ENCODE data around the gene ZNF502. TPM values are rescaled to one million over a fixed set of nuclear protein-coding genes. Genes with fewer than 3 reads are reported as not detected.
A peak's percentile ranks its signal among the peaks of the same experiment; 100 is the strongest.
"Not testable (repeated sequence)": the region's sequence is repeated elsewhere in the genome, so short reads cannot be mapped to it uniquely, and the experiment has no call there.

ZNF502 gene
- 2.6 TPM for total RNA-seq (ENCODE audit: unreplicated experiment)
- long read RNA-seq, partial matches to known transcripts: 0 of 1 reads
- long read RNA-seq, other reads (novel, unspliced or antisense): 0 of 1 reads

GRCh38 chr3:44712455-44713075 lies at the start of gene ZNF502:
ZNF502 (plus strand) TSS chr3:44712660; CDS start chr3:44720262, 7,602 bp downstream.
- H3K4me3 Mint-ChIP-seq (ENCODE audit: unreplicated experiment): peak within 1 kb of the TSS; percentile 88
- peak within 1 kb of the TSS; percentile 42 for H3K27ac Mint-ChIP-seq (ENCODE audit: unreplicated experiment)
- peaks cover 33% of the 10 kb centered on the region for H3K36me3 Mint-ChIP-seq (ENCODE audit: low read depth, unreplicated experiment)
- peaks cover 3% of the 10 kb centered on the region for H3K27me3 Mint-ChIP-seq (ENCODE audit: unreplicated experiment)
- TF ChIP-seq CTCF (IDR thresholded peaks at IDR 0.05; ENCODE audit: unreplicated experiment): no peak
- H3K9me3 Mint-ChIP-seq (ENCODE audit: unreplicated experiment): peaks cover 25% of the 10 kb centered on the region
- DNase-seq (ENCODE audit: low spot score): peak; percentile 48
- H3K4me1 Mint-ChIP-seq (ENCODE audit: unreplicated experiment): peaks cover 4% of the 10 kb centered on the region

GRCh38 chr3:44665173-44665572 lies 47.3 kb upstream of the ZNF502 start:
- peaks cover 3% of the 10 kb centered on the region for H3K4me1 Mint-ChIP-seq (ENCODE audit: unreplicated experiment)
- peaks cover 26% of the 10 kb centered on the region for H3K36me3 Mint-ChIP-seq (ENCODE audit: low read depth, unreplicated experiment)
- no peak overlapping the region for H3K27ac Mint-ChIP-seq (ENCODE audit: unreplicated experiment)
- H3K9me3 Mint-ChIP-seq (ENCODE audit: unreplicated experiment): no peaks in the 10 kb centered on the region
- DNase-seq (ENCODE audit: low spot score): no peak
- H3K4me3 Mint-ChIP-seq (ENCODE audit: unreplicated experiment): peak overlapping the region; percentile 1
- no peak for TF ChIP-seq CTCF (IDR thresholded peaks at IDR 0.05; ENCODE audit: unreplicated experiment)
- peaks cover 2% of the 10 kb centered on the region for H3K27me3 Mint-ChIP-seq (ENCODE audit: unreplicated experiment)

- TF ChIP-seq CTCF (IDR thresholded peaks at IDR 0.05; ENCODE audit: unreplicated experiment): no peak
- H3K27ac Mint-ChIP-seq (ENCODE audit: unreplicated experiment): no peak overlapping the region
- peaks cover 3% of the 10 kb centered on the region for H3K4me1 Mint-ChIP-seq (ENCODE audit: unreplicated experiment)
- H3K36me3 Mint-ChIP-seq (ENCODE audit: low read depth, unreplicated experiment): peaks cover 17% of the 10 kb centered on the region
- no peaks in the 10 kb centered on the region for H3K9me3 Mint-ChIP-seq (ENCODE audit: unreplicated experiment)
- H3K27me3 Mint-ChIP-seq (ENCODE audit: unreplicated experiment): peaks cover 3% of the 10 kb centered on the region
- DNase-seq (ENCODE audit: low spot score): no peak
- H3K4me3 Mint-ChIP-seq (ENCODE audit: unreplicated experiment): no peak overlapping the region
Observed at GRCh38 chr3:44666346-44666745, 46.1 kb upstream of the ZNF502 start.

GRCh38 chr3:44669760-44670159 lies 42.7 kb upstream of the ZNF502 start:
- Mint-ChIP-seq H3K27ac (ENCODE audit: unreplicated experiment) (no peak overlapping the region), H3K4me1 (ENCODE audit: unreplicated experiment) (peaks cover 12% of the 10 kb centered on the region), H3K27me3 (ENCODE audit: unreplicated experiment) (peaks cover 3% of the 10 kb centered on the region), H3K4me3 (ENCODE audit: unreplicated experiment) (no peak overlapping the region), H3K36me3 (ENCODE audit: low read depth, unreplicated experiment) (peaks cover 23% of the 10 kb centered on the region), H3K9me3 (ENCODE audit: unreplicated experiment) (peaks cover 7% of the 10 kb centered on the region)
- no peak for DNase-seq (ENCODE audit: low spot score)
- no peak for TF ChIP-seq CTCF (IDR thresholded peaks at IDR 0.05; ENCODE audit: unreplicated experiment)

- DNase-seq (ENCODE audit: low spot score); H3K27me3 Mint-ChIP-seq (ENCODE audit: unreplicated experiment); H3K4me3 Mint-ChIP-seq (ENCODE audit: unreplicated experiment); H3K27ac Mint-ChIP-seq (ENCODE audit: unreplicated experiment); H3K9me3 Mint-ChIP-seq (ENCODE audit: unreplicated experiment): not testable (repeated sequence)
- Mint-ChIP-seq H3K36me3 (ENCODE audit: low read depth, unreplicated experiment) (peaks cover 21% of the 10 kb centered on the region), H3K4me1 (ENCODE audit: unreplicated experiment) (peaks cover 12% of the 10 kb centered on the region)
Observed at GRCh38 chr3:44673466-44673865, 39.0 kb upstream of the ZNF502 start.
